DND-41 (cell line): Measurements from ENCODE around the gene FBRSL1.
"Not testable (repeated sequence)": the region's sequence is repeated elsewhere in the genome, so short reads cannot be mapped to it uniquely, and the experiment has no call there.

Experiments
- EZH2 ChIP-seq: IDR thresholded peaks from 3 replicates; pipeline ENCODE4 v1.6.1; 2012; ENCODE audit warnings: borderline replicate concordance, low read depth, mild to moderate bottlenecking, moderate library complexity, low read length, inconsistent platforms; ENCODE audit not compliant: severe bottlenecking
- TF ChIP-seq, protein P1 (sequence below): IDR thresholded peaks from 2 replicates; pipeline ENCODE4 v1.5.1; 2012; ENCODE audit warnings: borderline replicate concordance, low read length, moderate library complexity, mild to moderate bottlenecking; ENCODE audit not compliant: poor library complexity, severe bottlenecking; ENCODE audit errors: extremely low read depth

DNA sequence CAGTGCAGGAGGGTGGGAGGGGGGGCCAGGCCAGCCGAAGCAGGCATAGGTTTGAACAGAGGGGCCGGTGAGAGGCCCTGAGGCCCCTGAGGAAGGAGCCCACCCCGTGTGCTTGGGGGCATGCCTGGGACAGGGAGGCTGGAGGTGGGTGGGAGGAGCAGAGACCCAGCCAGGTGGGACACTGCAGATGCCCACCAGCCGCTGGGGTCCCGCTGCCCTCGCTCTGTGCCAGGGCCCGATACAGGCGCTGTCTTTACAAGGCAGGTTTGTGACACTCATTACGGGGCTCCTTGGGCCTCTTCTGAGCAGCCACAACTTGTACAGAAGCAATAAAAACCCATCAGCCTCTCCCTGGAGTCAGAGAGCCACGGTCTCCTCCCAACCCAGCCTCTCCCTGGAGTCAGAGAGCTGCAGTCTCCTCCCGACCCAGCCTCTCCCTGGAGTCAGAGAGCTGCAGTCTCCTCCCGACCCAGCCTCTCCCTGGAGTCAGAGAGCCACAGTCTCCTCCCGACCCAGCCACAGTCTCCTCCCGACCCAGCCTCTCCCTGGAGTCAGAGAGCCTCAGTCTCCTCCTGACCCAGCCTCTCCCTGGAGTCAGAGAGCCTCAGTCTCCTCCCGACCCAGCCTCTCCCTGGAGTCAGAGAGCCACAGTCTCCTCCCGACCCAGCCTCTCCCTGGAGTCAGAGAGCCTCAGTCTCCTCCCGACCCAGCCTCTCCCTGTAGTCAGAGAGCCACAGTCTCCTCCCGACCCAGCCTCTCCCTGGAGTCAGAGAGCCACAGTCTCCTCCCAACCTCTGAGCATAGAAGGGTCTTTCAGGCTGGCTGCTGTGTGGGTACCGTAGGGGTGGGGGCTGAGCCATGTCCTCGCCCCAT lies 43.0 kb downstream of the FBRSL1 start:
- TF ChIP-seq, protein P1, sequence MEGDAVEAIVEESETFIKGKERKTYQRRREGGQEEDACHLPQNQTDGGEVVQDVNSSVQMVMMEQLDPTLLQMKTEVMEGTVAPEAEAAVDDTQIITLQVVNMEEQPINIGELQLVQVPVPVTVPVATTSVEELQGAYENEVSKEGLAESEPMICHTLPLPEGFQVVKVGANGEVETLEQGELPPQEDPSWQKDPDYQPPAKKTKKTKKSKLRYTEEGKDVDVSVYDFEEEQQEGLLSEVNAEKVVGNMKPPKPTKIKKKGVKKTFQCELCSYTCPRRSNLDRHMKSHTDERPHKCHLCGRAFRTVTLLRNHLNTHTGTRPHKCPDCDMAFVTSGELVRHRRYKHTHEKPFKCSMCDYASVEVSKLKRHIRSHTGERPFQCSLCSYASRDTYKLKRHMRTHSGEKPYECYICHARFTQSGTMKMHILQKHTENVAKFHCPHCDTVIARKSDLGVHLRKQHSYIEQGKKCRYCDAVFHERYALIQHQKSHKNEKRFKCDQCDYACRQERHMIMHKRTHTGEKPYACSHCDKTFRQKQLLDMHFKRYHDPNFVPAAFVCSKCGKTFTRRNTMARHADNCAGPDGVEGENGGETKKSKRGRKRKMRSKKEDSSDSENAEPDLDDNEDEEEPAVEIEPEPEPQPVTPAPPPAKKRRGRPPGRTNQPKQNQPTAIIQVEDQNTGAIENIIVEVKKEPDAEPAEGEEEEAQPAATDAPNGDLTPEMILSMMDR: not testable (repeated sequence)
- TF ChIP-seq EZH2: not testable (repeated sequence)
